SK-N-SH treated with all-trans-retinoic acid at 6 μM for 48 hours (cell line): Measurements from ENCODE around the gene SON.

Experiments used
- ATAC-seq: fragments of 200-7000 bp; cut with Tn5 transposase; 3 replicates; pipeline ENCODE4 v1.9.1; 2020; ENCODE audit warnings: mild to moderate bottlenecking, moderate library complexity
- ARNTL ChIP-seq: fragments of 450-650 bp; formaldehyde crosslinking; IDR thresholded peaks from 2 replicates; pipeline ENCODE4 v1.5.0; 2020; ENCODE audit warnings: low read depth, mild to moderate bottlenecking, moderate library complexity, borderline replicate concordance
- CREB5 ChIP-seq: fragments of 250-450 bp; sonication (Bioruptor Pico); IDR thresholded peaks from 2 replicates; pipeline ENCODE4 v1.5.1; 2020; ENCODE audit warnings: low read depth, mild to moderate bottlenecking, moderate library complexity
- CSDC2 ChIP-seq: fragments of 250-450 bp; sonication (Bioruptor Pico); IDR thresholded peaks from 2 replicates; pipeline ENCODE4 v1.5.0; 2020; ENCODE audit warnings: mild to moderate bottlenecking, moderate library complexity
- GLIS3 ChIP-seq: fragments of 250-450 bp; sonication (Bioruptor Pico); IDR thresholded peaks from 2 replicates; pipeline ENCODE4 v1.5.0; 2020; ENCODE audit warnings: mild to moderate bottlenecking, moderate library complexity
- PATZ1 ChIP-seq: fragments of 250-450 bp; sonication (Bioruptor Pico); IDR thresholded peaks from 2 replicates; pipeline ENCODE4 v1.8.0; 2020; ENCODE audit warnings: mild to moderate bottlenecking, moderate library complexity, borderline replicate concordance
- POU6F1 ChIP-seq: fragments of 250-450 bp; sonication (Bioruptor Pico); IDR thresholded peaks from 2 replicates; pipeline ENCODE4 v1.8.0; 2021; ENCODE audit warnings: low read depth, mild to moderate bottlenecking, moderate library complexity, borderline replicate concordance
- PPARA ChIP-seq: fragments of 250-450 bp; sonication (Bioruptor Pico); IDR thresholded peaks from 2 replicates; pipeline ENCODE4 v1.5.0; 2020; ENCODE audit warnings: mild to moderate bottlenecking, borderline replicate concordance
- SNAI2 ChIP-seq: fragments of 250-450 bp; sonication (Bioruptor Pico); IDR thresholded peaks from 2 replicates; pipeline ENCODE4 v1.5.0; 2020; ENCODE audit warnings: mild to moderate bottlenecking, moderate library complexity
- TOX ChIP-seq: fragments of 250-450 bp; sonication (Bioruptor Pico); IDR thresholded peaks from 2 replicates; pipeline ENCODE4 v1.8.0; 2021; ENCODE audit warnings: mild to moderate bottlenecking, moderate library complexity, borderline replicate concordance
- TSHZ2 ChIP-seq: fragments of 250-450 bp; sonication (Bioruptor Pico); IDR thresholded peaks from 2 replicates; pipeline ENCODE4 v1.5.0; 2020; ENCODE audit warnings: mild to moderate bottlenecking, moderate library complexity
- ZNF70 ChIP-seq: fragments of 450-650 bp; formaldehyde crosslinking; IDR thresholded peaks from 2 replicates; pipeline ENCODE4 v1.5.0; 2020; ENCODE audit warnings: mild to moderate bottlenecking, moderate library complexity
- ZNF8 ChIP-seq: fragments of 450-650 bp; formaldehyde crosslinking; IDR thresholded peaks from 2 replicates; pipeline ENCODE4 v1.5.0; 2020; ENCODE audit warnings: mild to moderate bottlenecking, moderate library complexity

SON gene

GRCh38 chr21:33544451-33545195 lies 1.8 kb downstream of the SON start (continued):
- TF ChIP-seq POU6F1 (CRISPR knock-in tag) = no peak

GRCh38 chr21:33546086-33546485 lies 3.2 kb downstream of the SON start:
- ATAC-seq = no peak
- TF ChIP-seq CREB5 (CRISPR knock-in tag) = no peak
- TF ChIP-seq TSHZ2 (CRISPR knock-in tag) = no peak
- no peak for TF ChIP-seq TOX (CRISPR knock-in tag)
- TF ChIP-seq ZNF8 = no peak
- no peak for TF ChIP-seq CSDC2 (CRISPR knock-in tag)
- no peak for TF ChIP-seq ARNTL (CRISPR knock-in tag)
- TF ChIP-seq PPARA (CRISPR knock-in tag) = no peak

- TF ChIP-seq TSHZ2 (CRISPR knock-in tag) (no peak), GLIS3 (CRISPR knock-in tag) (no peak), CREB5 (CRISPR knock-in tag) (no peak), SNAI2 (no peak), ZNF70 (CRISPR knock-in tag) (no peak), PATZ1 (CRISPR knock-in tag) (no peak)
- no peak for ATAC-seq
Measured at GRCh38 chr21:33549848-33550771, 7.3 kb downstream of the SON start.
